CD4-positive, alpha-beta T cell treated with Interleukin-12 subunit alpha and Interleukin-12 subunit beta, for 1 hour (primary cell): ENCODE results near the gene EEA1.
"Not testable (repeated sequence)": the region's sequence is repeated elsewhere in the genome, so short reads cannot be mapped to it uniquely, and the experiment has no call there.

Experiments used
- DNase-seq: peaks from one replicate; pipeline ENCODE4 v3.0.0-alpha.2; 2020

EEA1 gene

DNA sequence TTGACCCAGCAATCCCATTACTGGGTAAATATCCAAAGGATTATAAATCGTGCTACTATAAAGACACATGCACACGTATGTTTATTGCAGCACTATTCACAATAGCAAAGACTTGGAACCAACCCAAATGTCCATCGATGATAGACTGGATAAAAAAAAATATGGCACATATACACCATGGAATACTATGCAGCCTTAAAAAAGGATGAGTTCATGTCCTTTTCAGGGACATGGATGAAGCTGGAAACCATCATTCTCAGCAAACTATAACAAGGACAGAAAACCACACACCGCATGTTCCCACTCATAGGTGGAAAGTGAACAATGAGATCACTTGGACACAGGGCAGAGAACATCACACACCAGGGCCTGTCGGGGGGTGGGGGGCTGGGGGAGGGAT is 134.7 kb downstream of the EEA1 start:
- DNase-seq, result not testable (repeated sequence)

DNA sequence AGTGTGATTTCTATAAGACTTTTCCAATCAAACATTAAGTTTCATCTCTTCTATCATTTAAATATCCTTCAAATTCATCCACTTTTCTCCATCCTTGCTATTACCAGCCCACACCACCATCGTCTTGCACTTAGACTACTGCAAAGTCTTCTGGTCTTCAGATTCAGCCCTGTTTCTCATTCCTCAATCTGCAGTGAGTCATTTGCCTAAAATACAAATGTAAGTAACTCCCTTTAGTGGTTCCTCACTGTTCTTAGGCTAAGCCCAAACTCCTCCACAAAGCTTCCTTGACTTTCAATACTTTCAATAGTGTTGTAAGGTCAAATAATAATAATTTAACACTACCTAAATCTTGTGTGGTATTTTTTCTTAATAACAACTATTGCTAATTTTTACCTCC is 143.1 kb downstream of the EEA1 start:
- no peak for DNase-seq

DNA sequence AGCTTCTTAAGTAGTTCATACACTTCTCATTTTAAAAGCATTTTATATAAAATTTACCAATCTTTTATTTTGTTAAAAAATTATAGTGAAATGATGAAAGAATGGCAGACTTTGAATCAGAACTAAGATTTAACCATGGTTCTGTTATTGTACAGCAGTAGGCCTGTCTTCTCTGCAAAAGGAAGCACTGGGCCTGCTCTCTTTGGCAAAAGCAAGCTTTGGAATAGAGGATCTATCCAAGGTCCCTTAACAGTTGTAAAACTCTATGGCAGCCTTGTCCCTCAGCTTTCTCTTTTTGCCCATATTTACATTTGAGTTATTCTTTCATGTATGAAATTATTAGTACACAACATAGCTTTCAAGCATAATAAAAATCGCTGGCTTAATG is 143.5 kb downstream of the EEA1 start:
- DNase-seq, result no peak

DNA sequence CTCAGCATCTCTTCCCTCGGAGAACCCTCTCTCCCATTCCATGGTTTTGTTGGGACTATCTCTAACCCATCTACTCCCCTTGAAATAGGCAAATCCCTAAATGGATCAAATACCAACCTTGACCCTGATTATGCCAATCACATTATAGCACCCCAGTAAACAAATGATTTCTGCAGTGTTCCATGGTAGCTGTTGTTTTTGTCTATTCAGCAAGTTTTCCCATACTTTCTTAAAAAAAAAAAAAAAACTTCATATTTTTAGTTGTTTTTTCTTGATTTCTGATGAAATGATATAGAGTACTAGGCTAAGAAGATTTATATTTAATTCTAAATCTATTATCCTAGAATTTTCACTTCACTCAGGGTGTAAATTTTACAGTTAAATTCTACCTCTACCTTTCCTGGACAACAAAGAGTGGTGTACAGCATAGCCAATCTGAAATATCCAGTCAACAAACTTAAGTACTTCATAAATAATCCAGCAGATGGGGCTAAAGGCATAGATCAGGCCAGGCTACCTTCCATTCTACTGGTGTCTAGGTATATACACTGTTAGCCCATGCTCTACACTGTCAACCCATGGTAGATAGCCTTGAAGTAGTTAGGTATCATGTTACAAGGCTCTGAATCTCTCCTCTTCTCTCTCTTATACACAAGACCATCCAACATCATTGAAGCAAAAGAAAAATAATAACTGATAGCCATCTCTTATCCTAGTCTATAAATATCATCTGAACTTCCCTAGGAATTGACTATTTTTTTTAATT is 144.1 kb downstream of the EEA1 start:
- DNase-seq, result peak; percentile 71

DNA sequence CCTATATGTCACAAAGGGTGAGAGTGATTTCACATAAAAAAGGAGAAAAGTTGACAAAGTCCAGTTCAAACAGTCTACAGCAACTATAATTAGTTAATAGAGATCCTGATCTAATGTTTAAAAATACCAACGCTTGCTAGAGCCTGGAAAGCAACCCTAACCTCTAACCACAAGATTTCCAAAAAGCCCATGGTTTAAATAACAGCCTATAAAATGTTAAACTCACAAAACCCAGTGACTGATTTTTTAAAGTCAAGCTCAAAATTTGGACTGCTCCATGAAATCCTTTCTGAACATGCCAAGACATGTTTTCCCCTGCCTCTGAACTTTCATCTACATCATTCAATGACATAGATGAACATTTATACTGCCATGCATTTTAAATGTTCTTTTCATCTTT is 144.7 kb downstream of the EEA1 start:
- DNase-seq, result no peak

- DNase-seq, result no peak
These were observed 149.2 kb downstream of the EEA1 start for GRCh38 chr12:92779902-92780301.

GRCh38 chr12:92778525-92778924 is 150.6 kb downstream of the EEA1 start:
- no peak for DNase-seq

DNA sequence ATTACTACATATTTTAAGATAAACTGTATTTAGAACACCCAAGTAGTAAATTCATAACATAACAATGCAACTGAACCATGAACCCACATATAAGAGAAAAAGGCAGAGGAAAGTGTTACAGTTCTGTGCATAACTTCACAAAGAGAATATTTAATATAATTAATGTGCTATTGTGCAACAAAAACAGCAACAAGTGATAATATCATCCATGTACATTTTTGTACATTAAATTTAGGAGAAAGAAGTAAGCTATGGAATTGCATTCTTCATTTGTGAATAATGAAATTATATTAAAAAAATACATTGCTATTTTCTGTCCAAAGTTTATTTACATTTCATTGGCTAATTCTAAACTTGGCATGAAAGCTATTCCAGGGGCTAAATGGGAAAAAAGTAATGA is 153.7 kb downstream of the EEA1 start:
- DNase-seq, result no peak

GRCh38 chr12:92771001-92771400 is 158.1 kb downstream of the EEA1 start:
- no peak for DNase-seq

- DNase-seq, result no peak
These were observed 159.8 kb downstream of the EEA1 start for GRCh38 chr12:92769124-92769901.

GRCh38 chr12:92765871-92766270 is 163.2 kb downstream of the EEA1 start:
- no peak for DNase-seq

GRCh38 chr12:92764831-92765230 is 164.3 kb downstream of the EEA1 start:
- no peak for DNase-seq

DNA sequence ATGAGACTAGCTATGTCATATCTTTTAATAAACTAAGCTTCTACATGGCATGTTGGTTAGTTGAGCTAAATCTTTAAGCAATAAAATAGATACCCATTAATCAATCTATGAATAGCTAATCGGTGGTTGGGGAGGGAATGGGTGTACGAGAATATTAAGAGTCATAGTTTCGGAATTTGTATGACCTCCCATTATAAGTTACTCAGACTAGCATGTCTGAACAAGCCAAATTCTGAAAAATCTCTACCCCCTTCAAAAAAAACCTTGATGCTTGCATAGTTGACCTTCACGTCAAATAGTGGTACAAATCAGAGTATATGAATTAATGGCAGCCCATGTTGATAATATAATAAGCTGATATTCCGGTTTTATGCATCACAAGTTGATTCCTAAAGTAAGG is 166.3 kb downstream of the EEA1 start:
- no peak for DNase-seq

DNA sequence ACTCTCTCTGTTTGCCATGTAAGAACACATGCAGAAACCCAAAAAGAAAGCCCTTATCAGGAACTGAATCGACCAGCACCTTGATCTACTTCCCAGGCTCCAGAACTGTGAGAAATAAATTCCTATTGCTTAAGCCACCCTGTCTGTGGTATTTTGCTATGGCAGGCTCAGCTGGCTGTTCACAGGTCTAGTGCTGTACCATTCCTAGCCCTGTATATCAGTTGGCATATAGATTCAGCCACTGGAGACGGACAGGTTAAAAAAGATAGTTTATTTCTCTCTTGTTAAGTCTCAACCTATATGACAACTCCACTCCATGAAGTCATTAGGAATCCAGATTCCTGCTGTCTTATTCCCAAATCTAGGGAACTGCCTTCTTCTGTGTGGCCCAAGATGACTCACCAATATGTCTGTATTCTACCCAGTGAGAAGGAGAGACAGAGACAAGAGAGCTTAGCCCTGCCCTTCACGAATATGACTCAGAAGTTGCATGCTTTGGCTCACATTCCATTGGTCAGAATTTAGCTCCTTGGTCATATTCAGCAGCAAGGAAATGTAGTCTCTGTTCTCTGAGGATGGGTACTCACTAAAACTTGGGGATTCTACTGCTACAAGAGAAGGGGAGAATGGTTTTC is 169.3 kb downstream of the EEA1 start:
- DNase-seq, result no peak

- DNase-seq, result peak; percentile 6
These were observed 171.4 kb downstream of the EEA1 start for GRCh38 chr12:92757597-92758121.

DNA sequence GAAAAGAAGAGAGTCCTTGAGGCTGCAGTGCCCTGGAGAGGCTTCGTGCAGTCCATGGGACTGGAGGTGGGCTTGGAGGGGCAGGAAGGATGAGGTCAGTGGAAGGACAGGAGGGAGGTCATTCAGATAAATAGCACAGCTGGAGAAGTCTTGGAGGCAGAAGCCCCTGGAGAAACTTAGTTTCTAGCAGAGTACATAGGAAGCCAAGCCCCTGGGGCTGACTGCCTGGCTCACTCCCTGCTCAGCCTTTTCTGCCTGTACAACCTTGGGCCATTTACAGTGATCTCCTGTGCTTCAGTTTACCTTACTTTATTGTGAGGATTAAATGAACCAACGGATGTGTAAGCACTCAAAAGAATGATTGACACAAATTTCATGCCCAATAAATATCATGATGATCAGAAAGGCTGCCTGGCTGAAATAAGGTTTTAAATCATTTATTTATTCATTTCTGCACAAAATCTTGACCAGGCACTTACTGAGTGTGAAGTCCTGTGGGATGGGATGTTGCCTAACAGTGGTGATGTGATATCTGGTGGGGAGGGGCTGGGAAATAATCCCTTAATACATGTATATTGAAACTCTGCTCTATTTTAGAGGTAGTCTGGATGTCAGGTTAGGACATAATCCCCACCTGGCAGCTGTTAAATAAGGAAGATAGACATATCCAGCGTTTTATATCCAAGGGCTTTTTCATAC is 172.0 kb downstream of the EEA1 start:
- DNase-seq, result no peak

DNA sequence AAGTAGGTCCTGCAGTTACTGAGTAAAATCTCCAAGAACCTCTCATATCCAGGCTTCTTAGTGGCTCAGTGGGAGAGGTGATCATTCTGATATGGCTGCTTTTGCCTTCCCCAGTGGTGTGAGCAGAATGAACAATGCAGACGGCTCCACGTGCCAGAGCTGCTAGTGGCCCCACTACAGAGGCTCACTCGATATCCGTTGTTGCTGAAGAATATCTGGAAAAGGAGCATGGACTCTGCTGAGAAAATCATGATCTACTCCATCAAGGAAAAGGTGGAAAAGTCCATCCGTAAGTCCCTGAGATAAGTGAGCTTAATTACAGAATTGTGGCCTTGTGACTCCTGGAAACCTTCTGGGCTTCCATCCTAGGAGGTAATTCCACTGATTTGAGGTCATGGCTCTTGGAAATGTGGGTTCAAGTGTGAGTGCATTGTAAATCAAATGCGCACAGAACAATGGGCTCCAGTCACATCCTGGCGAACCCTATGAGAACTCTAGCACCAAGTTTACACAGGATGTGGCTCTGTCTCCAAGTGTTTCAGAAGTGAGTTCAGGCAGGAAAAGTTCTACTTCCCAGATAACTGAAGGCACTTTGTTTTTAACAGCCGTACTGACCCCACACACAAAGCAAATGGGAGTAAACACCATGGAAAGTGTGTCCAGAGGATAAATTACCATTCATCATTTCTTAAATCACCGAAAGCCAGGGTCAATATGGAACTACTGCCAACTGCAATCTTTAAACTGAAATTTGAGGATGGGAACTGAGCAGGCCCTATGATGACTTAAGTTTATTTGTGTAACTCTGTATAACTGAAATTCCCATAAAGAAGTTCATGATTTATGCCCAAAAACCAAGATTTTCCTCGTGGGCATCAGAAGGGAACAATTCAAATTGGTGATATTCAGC is 174.9 kb downstream of the EEA1 start:
- no peak for DNase-seq

GRCh38 chr12:92749691-92750090 is 179.4 kb downstream of the EEA1 start:
- not testable (repeated sequence) for DNase-seq

- no peak for DNase-seq
These were observed 181.9 kb downstream of the EEA1 start for GRCh38 chr12:92747151-92747550.

- DNase-seq, result no peak
These were observed 183.1 kb downstream of the EEA1 start for GRCh38 chr12:92745856-92746550.

GRCh38 chr12:92743026-92743425 is 186.1 kb downstream of the EEA1 start:
- DNase-seq, result no peak
